Osteoblast (primary cell): ENCODE measurements around the gene GALNT15. TPM values are rescaled to one million over a fixed set of nuclear protein-coding genes. Genes with fewer than 3 reads are reported as not detected.
A peak's percentile ranks its signal among the peaks of the same experiment; 100 is the strongest.

Experiments
- DNase-seq: peaks from one replicate; pipeline ENCODE4 v3.0.0; 2011; ENCODE audit warnings: low spot score, mixed read lengths; ENCODE audit not compliant: insufficient read length; ENCODE audit errors: missing footprints
- H2AFZ ChIP-seq: 2 replicates; pipeline ENCODE4 v1.6.0; 2011; ENCODE audit warnings: mild to moderate bottlenecking, low read length
- H3K27ac ChIP-seq: 2 replicates; pipeline ENCODE4 v1.5.1; 2011; ENCODE audit warnings: mild to moderate bottlenecking, low read depth, low read length, moderate library complexity
- H3K27me3 ChIP-seq: 2 replicates; pipeline ENCODE4 v1.6.0; 2012; ENCODE audit warnings: mild to moderate bottlenecking, control low read depth, inconsistent platforms, low read length, moderate library complexity; ENCODE audit not compliant: insufficient read depth
- H3K36me3 ChIP-seq: 2 replicates; pipeline ENCODE4 v1.5.1; 2011; ENCODE audit warnings: mild to moderate bottlenecking, low read length, control low read depth, moderate library complexity; ENCODE audit not compliant: insufficient read depth
- H3K4me1 ChIP-seq: 2 replicates; pipeline ENCODE4 v1.5.1; 2011; ENCODE audit warnings: mild to moderate bottlenecking, low read length, control low read depth, moderate library complexity; ENCODE audit not compliant: insufficient read depth
- H3K4me2 ChIP-seq: 2 replicates; pipeline ENCODE4 v1.6.0; 2011; ENCODE audit warnings: mild to moderate bottlenecking, low read length; ENCODE audit not compliant: insufficient read depth
- H3K4me3 ChIP-seq: fragments of 200-600 bp; sonication (generic); 3 replicates; pipeline ENCODE4 v1.5.1; 2012; ENCODE audit warnings: mild to moderate bottlenecking, low read length, inconsistent platforms; ENCODE audit not compliant: insufficient read depth
- H3K79me2 ChIP-seq: 2 replicates; pipeline ENCODE4 v1.6.0; 2012; ENCODE audit warnings: mild to moderate bottlenecking, low read length, control low read depth, inconsistent platforms; ENCODE audit not compliant: insufficient read depth
- H3K9me3 ChIP-seq: 2 replicates; pipeline ENCODE4 v1.5.1; 2011; ENCODE audit warnings: low read depth, low read length, control low read depth
- H4K20me1 ChIP-seq: 2 replicates; pipeline ENCODE4 v1.6.0; 2012; ENCODE audit warnings: mild to moderate bottlenecking, low read length, control low read depth; ENCODE audit not compliant: insufficient read depth
- CTCF ChIP-seq: IDR thresholded peaks from 2 replicates; pipeline ENCODE4 v1.5.1; 2011; ENCODE audit warnings: mild to moderate bottlenecking, low read depth, low read length, moderate library complexity; ENCODE audit errors: extremely low read depth
- total RNA-seq: library from RNA; depleted of rRNA; stranded (reverse); fragments of >200 nt; gene quantifications from 2 replicates; pipeline ENCODE4 v1.2.3, GENCODE V29; 2012

GALNT15 gene
- total RNA-seq, 1 donor: 6.5 TPM

- Histone ChIP-seq H2AFZ (no peak overlapping the region), H3K4me2 (no peak overlapping the region), H3K9me3 (no peaks in the 10 kb centered on the region), H3K4me3 (no peak overlapping the region), H3K36me3 (no peaks in the 10 kb centered on the region), H3K79me2 (no peaks in the 10 kb centered on the region), H3K4me1 (peaks cover 13% of the 10 kb centered on the region), H3K27me3 (no peaks in the 10 kb centered on the region), H4K20me1 (no peaks in the 10 kb centered on the region), H3K27ac (no peak overlapping the region)
- DNase-seq: no peak
- TF ChIP-seq CTCF: no peak
Observed at GRCh38 chr3:16198427-16198826, 23.9 kb downstream of the GALNT15 start.

GRCh38 chr3:16199769-16200168, 25.3 kb downstream of the GALNT15 start:
- Histone ChIP-seq H3K4me3 (no peak overlapping the region), H3K36me3 (no peaks in the 10 kb centered on the region), H3K9me3 (no peaks in the 10 kb centered on the region), H3K27me3 (no peaks in the 10 kb centered on the region), H3K79me2 (no peaks in the 10 kb centered on the region), H3K27ac (no peak overlapping the region), H4K20me1 (no peaks in the 10 kb centered on the region), H2AFZ (no peak overlapping the region), H3K4me2 (no peak overlapping the region), H3K4me1 (peaks cover 17% of the 10 kb centered on the region)
- no peak for DNase-seq
- TF ChIP-seq CTCF: no peak

- no peaks in the 10 kb centered on the region for H4K20me1 ChIP-seq
Observed at GRCh38 chr3:16200411-16200810, 25.9 kb downstream of the GALNT15 start.

GRCh38 chr3:16203031-16203430, 28.6 kb downstream of the GALNT15 start:
- Histone ChIP-seq H3K4me2 (peak overlapping the region; percentile 14), H3K79me2 (no peaks in the 10 kb centered on the region), H3K36me3 (no peaks in the 10 kb centered on the region), H2AFZ (no peak overlapping the region), H3K27ac (no peak overlapping the region), H3K27me3 (no peaks in the 10 kb centered on the region), H3K9me3 (no peaks in the 10 kb centered on the region), H3K4me3 (no peak overlapping the region), H4K20me1 (no peaks in the 10 kb centered on the region), H3K4me1 (peaks cover 31% of the 10 kb centered on the region)
- peak; percentile 87 for DNase-seq
- no peak for TF ChIP-seq CTCF

More at GRCh38 chr3:16200411-16200810, 25.9 kb downstream of the GALNT15 start:
- no peak overlapping the region for H3K4me3 ChIP-seq
- no peaks in the 10 kb centered on the region for H3K9me3 ChIP-seq
- H3K4me1 ChIP-seq: peaks cover 23% of the 10 kb centered on the region
- no peak for TF ChIP-seq CTCF
- no peak overlapping the region for H3K27ac ChIP-seq
- H3K27me3 ChIP-seq: no peaks in the 10 kb centered on the region
- H3K36me3 ChIP-seq: no peaks in the 10 kb centered on the region
- DNase-seq: no peak
- H2AFZ ChIP-seq: no peak overlapping the region
- H3K79me2 ChIP-seq: no peaks in the 10 kb centered on the region
- no peak overlapping the region for H3K4me2 ChIP-seq
